ENCODE measurements around the gene HPCAL1.

HPCAL1 gene

DNA sequence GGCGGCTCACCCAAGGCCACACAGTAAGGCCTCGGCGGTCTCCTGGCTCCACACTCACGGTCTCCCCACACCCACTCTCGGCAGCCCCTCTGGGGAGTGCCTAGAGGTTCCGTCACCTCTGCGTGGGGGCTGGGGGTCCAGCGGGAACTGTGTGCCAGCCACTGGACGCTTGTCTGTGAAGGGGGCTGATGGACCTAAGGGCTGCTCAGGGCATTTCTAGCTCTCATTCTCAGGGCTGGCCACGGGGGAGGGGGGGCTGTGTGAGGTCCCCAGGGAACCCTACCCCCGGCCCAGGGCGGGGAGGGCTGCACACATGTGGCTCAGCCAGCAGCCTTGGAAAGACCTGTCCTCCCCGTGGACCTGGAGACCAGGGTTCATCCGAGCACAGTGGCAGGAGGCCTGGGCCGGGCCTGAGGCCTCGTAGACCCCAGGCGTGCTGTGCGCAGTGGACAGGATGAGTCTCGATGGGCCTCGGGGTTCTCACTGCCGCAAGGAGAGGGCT lies 172.6 kb downstream of the HPCAL1 start:
- no peak for DNase-seq

DNA sequence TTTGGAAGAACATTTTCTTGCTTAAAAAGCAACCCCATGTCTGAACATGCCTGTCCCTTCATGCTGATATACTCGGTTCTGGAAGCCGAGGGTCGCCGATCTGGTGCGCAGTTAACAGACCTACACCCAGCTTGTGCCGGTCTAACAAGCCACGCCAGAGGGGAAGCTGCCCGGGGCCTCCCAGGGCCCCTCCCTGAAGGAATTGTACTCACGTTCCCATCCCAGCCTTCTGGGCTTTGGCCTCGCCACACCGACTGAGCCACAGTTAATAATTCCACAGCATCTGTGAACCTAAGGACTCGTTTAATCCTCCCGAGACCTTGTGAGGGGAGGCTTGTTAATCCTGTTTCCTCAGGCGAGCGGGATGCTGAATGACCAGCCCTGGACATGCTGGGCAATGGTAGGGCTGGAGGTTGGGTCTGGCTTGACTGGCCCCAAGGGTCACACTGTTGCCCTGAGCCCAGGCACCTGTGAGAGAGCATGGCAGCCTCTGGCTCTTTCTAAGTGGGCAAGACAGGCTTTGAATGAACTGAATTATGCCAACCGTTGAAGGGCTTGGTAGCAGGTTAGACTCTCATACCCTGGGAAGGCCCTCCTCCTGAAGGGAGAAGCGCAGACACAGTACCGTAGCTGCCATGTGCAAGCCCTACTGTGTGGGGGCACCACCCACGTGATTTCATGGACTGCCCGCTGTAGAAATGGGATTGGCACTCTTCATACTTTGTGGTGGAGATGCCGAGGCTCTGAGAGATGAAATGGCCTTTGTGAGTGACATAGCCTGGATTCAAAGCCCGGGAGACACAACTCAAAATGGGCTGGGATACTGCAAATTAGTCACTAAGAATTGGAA lies 173.3 kb downstream of the HPCAL1 start:
- DNase-seq: no peak

DNA sequence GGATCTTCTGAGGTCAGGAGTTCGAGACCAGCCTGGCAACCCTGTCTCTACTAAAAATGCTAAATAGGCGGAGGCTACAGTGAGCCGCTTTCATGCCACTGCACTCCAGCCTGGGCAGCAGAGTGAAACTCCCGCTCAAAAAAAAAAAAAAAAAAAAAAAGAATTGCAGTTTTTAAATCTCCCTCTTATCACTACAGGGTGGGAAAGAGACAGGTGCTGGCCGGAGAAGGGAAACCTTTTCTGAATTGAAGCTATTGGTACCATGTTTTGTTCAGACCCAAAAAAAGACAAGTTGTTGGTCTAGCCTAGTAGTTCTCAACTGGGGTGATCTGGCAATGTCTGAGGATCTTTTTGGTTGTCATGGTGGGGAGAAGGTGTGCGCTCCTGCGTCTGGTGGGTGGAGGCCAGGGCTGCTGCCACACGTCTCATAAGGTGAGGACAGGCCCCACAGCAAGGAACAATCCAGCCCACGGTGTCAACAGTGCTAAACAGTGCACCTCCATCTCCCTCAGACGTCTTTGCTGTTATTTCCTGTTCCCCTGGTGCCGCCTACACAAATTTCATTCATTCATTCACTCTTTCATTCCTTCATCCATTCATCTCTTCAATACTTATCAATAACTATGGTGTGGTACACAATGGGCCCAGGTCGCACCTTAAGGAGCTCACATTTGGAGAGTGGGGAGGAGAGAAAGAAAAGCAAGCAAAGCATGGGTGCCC lies 174.2 kb downstream of the HPCAL1 start:
- no peak for DNase-seq

Data from EL (cell line).